HEK293T (cell line): ENCODE measurements around the gene PCA3.

Source experiments
- CTCF ChIA-PET: fragments of 350-600 bp; formaldehyde crosslinking; extraction: SDS; loops from one replicate; lab custom pipeline; 2021; ENCODE audit warnings: antibody characterized with exemption, inconsistent platforms; lab: Yijun Ruan, JAX
- POLR2A ChIA-PET: fragments of 350-600 bp; formaldehyde crosslinking; extraction: SDS; loops from one replicate; lab custom pipeline; 2020; ENCODE audit warnings: antibody characterized with exemption, inconsistent platforms; lab: Yijun Ruan, JAX
- DNase-seq: peaks from one replicate; pipeline ENCODE4 v3.0.0; 2012; ENCODE audit warnings: mixed read lengths; ENCODE audit errors: extremely low spot score
- ARNT ChIP-seq: fragments of 450-650 bp; IDR thresholded peaks from 2 replicates; pipeline ENCODE4 v1.6.1; 2017; ENCODE audit warnings: mild to moderate bottlenecking
- BHLHE40 ChIP-seq: fragments of 450-650 bp; IDR thresholded peaks from 2 replicates; pipeline ENCODE4 v1.6.1; 2016; ENCODE audit warnings: mild to moderate bottlenecking, moderate library complexity, borderline replicate concordance
- CTBP1 ChIP-seq: fragments of 450-650 bp; IDR thresholded peaks from 2 replicates; pipeline ENCODE4 v1.6.1; 2016; ENCODE audit warnings: borderline replicate concordance
- ELF4 ChIP-seq: fragments of 450-650 bp; IDR thresholded peaks from 2 replicates; pipeline ENCODE4 v1.6.1; 2017; ENCODE audit warnings: antibody characterized with exemption
- FOXA1 ChIP-seq: fragments of 450-650 bp; IDR thresholded peaks from 2 replicates; pipeline ENCODE4 v1.6.1; 2016; ENCODE audit warnings: mild to moderate bottlenecking
- FOXK2 ChIP-seq: fragments of 450-650 bp; IDR thresholded peaks from 2 replicates; pipeline ENCODE4 v1.6.1; 2016; ENCODE audit warnings: mild to moderate bottlenecking
- FOXM1 ChIP-seq: fragments of 450-650 bp; IDR thresholded peaks from 2 replicates; pipeline ENCODE4 v1.6.1; 2017; ENCODE audit warnings: mild to moderate bottlenecking, borderline replicate concordance
- HDGF ChIP-seq: fragments of 450-650 bp; IDR thresholded peaks from 2 replicates; pipeline ENCODE4 v1.6.1; 2017; ENCODE audit warnings: antibody characterized with exemption, borderline replicate concordance
- L3MBTL2 ChIP-seq: fragments of 450-650 bp; conservative IDR thresholded peaks from 2 replicates; pipeline ENCODE4 v1.6.1; 2016; ENCODE audit warnings: mild to moderate bottlenecking
- LEF1 ChIP-seq: fragments of 450-650 bp; IDR thresholded peaks from 2 replicates; pipeline ENCODE4 v1.6.1; 2017; ENCODE audit warnings: mild to moderate bottlenecking, borderline replicate concordance
- NFRKB ChIP-seq: fragments of 450-650 bp; IDR thresholded peaks from 2 replicates; pipeline ENCODE4 v1.6.1; 2016; ENCODE audit warnings: mild to moderate bottlenecking, moderate library complexity
- SP1 ChIP-seq: fragments of 450-650 bp; IDR thresholded peaks from 2 replicates; pipeline ENCODE4 v1.6.1; 2017
- SUZ12 ChIP-seq: fragments of 450-650 bp; IDR thresholded peaks from 2 replicates; pipeline ENCODE4 v1.6.1; 2016; ENCODE audit warnings: mild to moderate bottlenecking
- TARDBP ChIP-seq: fragments of 450-650 bp; IDR thresholded peaks from 2 replicates; pipeline ENCODE4 v1.6.1; 2016
- ZNF384 ChIP-seq: fragments of 450-650 bp; IDR thresholded peaks from 2 replicates; pipeline ENCODE4 v1.6.1; 2016
- TF ChIP-seq, protein P1 (sequence below): fragments of 450-650 bp; IDR thresholded peaks from 2 replicates; pipeline ENCODE4 v1.6.1; 2016

Gene PCA3

DNA sequence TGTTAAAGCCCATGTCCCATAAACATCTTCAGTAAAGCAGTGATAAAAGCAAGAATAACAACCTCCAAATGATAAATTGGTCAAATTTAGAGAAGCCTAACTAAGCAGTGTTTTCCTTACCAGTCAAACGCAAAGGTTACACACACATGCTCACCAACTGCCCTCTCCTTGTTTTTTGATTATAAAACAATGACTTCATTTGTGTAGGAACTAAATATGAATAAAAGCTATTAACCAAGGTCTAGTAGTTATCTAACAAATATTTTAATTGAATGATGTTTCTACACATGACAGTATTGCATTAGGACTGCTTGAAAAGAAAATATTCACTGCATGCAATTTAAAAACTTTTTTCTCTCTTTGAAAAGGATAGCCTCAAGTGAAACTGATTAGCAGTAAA, 36.7 kb downstream of the PCA3 start:
- ChIA-PET CTCF (no interaction called here), POLR2A (no interaction called here)
- DNase-seq = no peak
- TF ChIP-seq CTBP1 (no peak), BHLHE40 (no peak), ZNF384 (no peak), NFRKB (no peak), SP1 (no peak), ARNT (no peak), FOXM1 (no peak), LEF1 (no peak), ELF4 (no peak), FOXA1 (no peak), FOXK2 (no peak), L3MBTL2 (no peak), SUZ12 (no peak), TARDBP (no peak)
- TF ChIP-seq, protein P1, sequence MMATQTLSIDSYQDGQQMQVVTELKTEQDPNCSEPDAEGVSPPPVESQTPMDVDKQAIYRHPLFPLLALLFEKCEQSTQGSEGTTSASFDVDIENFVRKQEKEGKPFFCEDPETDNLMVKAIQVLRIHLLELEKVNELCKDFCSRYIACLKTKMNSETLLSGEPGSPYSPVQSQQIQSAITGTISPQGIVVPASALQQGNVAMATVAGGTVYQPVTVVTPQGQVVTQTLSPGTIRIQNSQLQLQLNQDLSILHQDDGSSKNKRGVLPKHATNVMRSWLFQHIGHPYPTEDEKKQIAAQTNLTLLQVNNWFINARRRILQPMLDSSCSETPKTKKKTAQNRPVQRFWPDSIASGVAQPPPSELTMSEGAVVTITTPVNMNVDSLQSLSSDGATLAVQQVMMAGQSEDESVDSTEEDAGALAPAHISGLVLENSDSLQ = no peak

DNA sequence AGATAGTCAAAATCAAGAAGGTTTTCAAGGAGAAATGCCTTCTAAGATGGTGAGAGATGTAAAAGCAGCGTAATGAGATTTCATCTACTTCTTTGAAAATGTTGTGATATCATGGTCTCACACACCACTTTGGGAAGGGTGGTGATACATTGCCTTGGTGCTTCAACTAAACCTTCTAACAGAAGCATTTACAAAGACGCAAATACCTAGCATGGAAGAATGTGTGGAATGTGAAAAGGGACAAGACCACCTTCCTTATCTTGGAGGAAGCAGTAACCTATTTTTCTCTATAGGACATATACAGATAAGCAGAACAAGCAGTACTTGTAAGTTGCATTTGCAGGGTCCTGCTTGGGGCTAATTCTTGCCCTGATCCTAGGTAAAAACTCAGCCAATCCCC, 38.8 kb downstream of the PCA3 start:
- CTCF ChIA-PET = no interaction called here
- no peak for DNase-seq
- POLR2A ChIA-PET = no interaction called here
- TF ChIP-seq FOXM1 (no peak), LEF1 (no peak), BHLHE40 (no peak), SUZ12 (no peak), ZNF384 (no peak), NFRKB (no peak), FOXA1 (no peak), CTBP1 (no peak), FOXK2 (no peak), ELF4 (no peak), L3MBTL2 (no peak), SP1 (no peak), TARDBP (no peak), HDGF (no peak), ARNT (no peak)
- TF ChIP-seq, protein P1 = no peak

DNA sequence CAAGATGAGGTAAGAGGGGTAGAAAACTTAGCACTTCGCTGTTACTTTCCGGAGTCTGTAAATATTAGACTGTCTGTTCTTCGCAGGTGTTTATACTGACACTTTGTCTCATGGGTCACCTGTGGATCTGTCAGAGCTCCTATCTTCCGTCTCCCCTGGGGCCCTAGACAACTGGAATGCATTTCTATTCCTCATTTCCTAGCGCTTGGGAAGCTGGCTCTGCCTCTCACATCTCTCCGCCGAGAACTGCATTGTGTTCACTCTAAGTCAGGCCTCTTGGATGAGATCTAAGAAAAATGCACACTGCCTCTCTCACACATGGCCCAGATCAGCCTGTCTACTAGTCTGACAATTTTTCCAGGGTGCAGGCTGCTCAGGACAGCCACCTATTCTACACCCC, 39.5 kb downstream of the PCA3 start:
- ChIA-PET POLR2A (no interaction called here), CTCF (no interaction called here)
- TF ChIP-seq ELF4 (no peak), ARNT (no peak), TARDBP (no peak), NFRKB (no peak), SUZ12 (no peak), FOXK2 (no peak), HDGF (no peak), FOXA1 (no peak), ZNF384 (no peak), FOXM1 (no peak), SP1 (no peak), LEF1 (no peak), BHLHE40 (no peak), CTBP1 (no peak), L3MBTL2 (no peak)
- TF ChIP-seq, protein P1 = no peak
- DNase-seq = no peak

DNA sequence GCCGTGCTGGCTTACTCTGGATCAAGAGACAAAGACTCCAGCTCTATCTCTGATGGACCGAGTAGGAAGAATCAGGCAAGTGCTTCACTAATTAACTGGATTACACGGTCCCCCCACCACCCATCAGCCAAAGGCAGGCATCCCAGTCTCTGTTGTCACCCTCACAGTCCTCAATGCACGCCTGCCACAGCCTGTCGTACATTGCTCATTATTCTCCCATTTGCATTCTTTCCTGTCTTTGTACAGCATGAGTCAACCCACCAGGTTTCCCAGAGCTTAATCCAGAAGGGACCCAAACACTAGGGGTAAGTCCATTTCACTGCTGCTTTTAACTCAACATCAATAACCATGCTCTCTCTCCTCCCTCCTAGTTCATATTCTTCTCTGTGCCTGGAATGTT, 44.4 kb downstream of the PCA3 start:
- CTCF ChIA-PET = interaction anchor here (2.3 kb wide), 1 partner anchor 179 kb away, joined by 7 read pairs; no protein-coding TSS in a partner anchor
- POLR2A ChIA-PET = no interaction called here
- no peak for TF ChIP-seq SUZ12
- no peak for TF ChIP-seq LEF1
- TF ChIP-seq CTBP1 = no peak
- TF ChIP-seq TARDBP = no peak
- no peak for TF ChIP-seq SP1
- TF ChIP-seq NFRKB = no peak
- no peak for TF ChIP-seq ARNT
- no peak for TF ChIP-seq L3MBTL2
- no peak for TF ChIP-seq FOXA1
- DNase-seq = no peak

DNA sequence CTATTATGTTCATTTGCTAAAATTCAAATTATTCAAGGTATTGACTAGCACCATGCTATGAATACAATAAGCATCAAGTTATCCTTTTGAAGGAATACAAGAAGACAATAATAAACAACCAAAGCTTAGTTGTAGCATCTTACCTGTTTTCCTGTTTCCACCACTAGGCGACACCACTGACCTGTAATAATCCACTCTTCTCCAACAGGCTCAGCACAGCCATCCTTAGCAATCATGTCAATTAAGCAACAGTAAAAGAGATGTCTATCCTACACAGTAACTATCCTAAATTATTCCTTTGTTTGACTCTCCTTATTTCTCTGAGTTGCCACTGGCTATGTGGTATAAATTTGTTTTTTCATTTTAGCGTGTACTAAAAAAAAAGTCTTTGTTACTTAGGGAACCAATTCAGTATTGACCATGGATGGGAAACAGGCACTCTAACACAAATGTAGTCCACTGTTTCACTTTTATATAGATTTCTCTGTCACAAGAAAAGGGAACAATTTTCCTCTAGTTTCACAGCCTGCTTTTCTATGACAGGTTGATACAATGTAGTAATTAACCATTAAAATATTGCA, 46.2 kb downstream of the PCA3 start:
- CTCF ChIA-PET = interaction anchor here (0.7 to 2.3 kb wide), 4 partner anchors 18 to 179 kb away, joined by 3 to 7 read pairs (median 3); no protein-coding TSS in a partner anchor
- DNase-seq = peak; percentile 53
- TF ChIP-seq, protein P1 = no peak
- TF ChIP-seq ZNF384 (no peak), FOXA1 (no peak), LEF1 (no peak), SUZ12 (no peak), ARNT (no peak), HDGF (no peak), CTBP1 (no peak), BHLHE40 (no peak), ELF4 (no peak), FOXK2 (no peak), SP1 (no peak), NFRKB (no peak), TARDBP (no peak), L3MBTL2 (no peak), FOXM1 (no peak)
- POLR2A ChIA-PET = no interaction called here

DNA sequence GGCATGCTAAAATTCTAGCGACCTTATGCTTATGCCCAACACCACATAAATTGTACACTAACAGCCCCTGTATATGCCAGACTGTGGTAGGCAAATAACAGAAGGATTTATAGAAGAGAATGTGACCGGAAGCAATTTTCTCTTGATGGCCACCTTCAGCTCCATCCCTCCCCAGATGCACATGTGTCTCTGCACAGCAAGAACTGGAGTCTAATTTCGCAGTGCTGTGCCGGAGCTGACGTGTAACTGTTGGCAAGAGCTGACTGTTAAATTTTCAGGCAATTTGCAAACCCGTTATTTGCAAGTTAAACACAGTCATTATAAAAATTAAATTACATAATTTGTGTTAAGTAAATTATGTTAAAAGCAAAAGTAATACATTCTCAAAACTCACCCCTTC, 48.4 kb downstream of the PCA3 start:
- no peak for DNase-seq
- ChIA-PET POLR2A (no interaction called here), CTCF (interaction anchor here (1.8 to 2.6 kb wide), 2 partner anchors 175 to 184 kb away, joined by 5 to 8 read pairs; no protein-coding TSS in a partner anchor)
- TF ChIP-seq NFRKB (no peak), CTBP1 (no peak)
- TF ChIP-seq, protein P1 = peak; percentile 4; the same call in 1 of the 2 replicates
